Epithelial cell of prostate (primary cell): ENCODE measurements around the gene KCNJ9.
A peak's percentile ranks its signal among the peaks of the same experiment; 100 is the strongest.
"Not testable (repeated sequence)": the region's sequence is repeated elsewhere in the genome, so short reads cannot be mapped to it uniquely, and the experiment has no call there.

Experiments
- DNase-seq: peaks from one replicate; pipeline ENCODE4 v3.0.0-alpha.2; 2011; ENCODE audit warnings: low read depth, low spot score
- H3K27ac ChIP-seq: fragments of 450-650 bp; 2 replicates; pipeline ENCODE4 v1.5.1; 2017; ENCODE audit warnings: mild to moderate bottlenecking

KCNJ9 gene

DNA sequence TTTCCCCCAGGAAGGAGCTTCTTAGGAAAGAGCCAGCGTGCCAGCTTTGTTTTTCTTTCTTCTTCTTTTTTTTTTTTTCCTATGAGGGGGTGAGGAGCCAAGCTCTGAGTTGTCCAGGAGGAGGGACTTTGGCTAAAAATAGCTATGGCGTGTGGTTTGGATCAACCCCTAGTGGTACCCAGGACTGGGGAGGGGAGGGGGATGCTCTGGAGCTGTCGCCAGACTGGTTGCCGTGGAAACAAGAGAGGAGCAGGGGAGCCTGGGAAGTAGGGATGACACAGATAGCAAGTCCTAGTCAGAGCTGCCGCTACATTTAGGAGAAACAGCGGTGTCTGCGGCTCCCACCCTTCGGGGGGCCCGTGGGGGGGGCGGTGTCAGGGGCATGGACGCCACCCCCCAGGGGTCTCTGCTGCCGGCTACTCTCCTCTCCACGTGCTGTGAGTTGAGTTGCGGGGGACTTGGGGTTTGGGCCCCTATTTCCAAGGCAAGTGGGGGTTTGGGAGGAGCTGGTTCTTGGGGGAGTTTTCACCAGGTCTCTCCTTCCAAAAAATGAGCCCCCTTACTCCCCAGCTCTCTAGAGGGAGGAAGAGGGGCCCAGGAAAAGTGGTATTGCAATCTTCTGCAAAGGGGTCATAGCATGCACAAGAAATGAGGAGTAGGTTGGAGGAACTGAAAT, at the start of gene KCNJ9:
TSS of gene KCNJ9 (plus strand) at position 278 of the 676 bp plus-strand sequence. CDS start 2,493 bp downstream, outside the sequence.
- DNase-seq = no peak

GRCh38 chr1:160032165-160032820, 49.0 kb upstream of the KCNJ9 start:
- peak overlapping the region; percentile 45 for H3K27ac ChIP-seq
- DNase-seq = no peak

More for the DNA sequence above, at the start of gene KCNJ9:
- H3K27ac ChIP-seq = no peak within 1 kb of the TSS

DNA sequence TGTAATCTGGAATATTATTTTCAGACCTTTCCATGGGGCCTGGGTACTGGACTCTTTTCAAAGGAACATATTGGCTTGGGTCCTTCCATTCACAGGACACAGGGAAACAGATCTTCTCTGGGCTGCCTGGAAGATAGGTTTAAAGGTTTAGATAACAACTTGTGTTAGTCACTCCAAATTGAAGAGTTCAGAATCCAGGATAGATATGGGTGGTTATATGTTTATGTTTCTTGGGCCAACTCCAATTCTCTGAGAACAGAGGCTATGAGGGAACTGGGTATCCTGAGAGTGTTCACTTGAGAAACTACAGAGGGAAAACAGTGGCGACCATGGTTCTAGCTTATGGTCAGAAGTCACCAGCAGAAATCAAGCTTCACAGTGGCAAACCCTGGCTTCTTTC, 40.9 kb upstream of the KCNJ9 start:
- DNase-seq = no peak
- H3K27ac ChIP-seq = no peak overlapping the region

- H3K27ac ChIP-seq = no peak overlapping the region
- no peak for DNase-seq
Measured at GRCh38 chr1:160043543-160043942, 37.8 kb upstream of the KCNJ9 start.

DNA sequence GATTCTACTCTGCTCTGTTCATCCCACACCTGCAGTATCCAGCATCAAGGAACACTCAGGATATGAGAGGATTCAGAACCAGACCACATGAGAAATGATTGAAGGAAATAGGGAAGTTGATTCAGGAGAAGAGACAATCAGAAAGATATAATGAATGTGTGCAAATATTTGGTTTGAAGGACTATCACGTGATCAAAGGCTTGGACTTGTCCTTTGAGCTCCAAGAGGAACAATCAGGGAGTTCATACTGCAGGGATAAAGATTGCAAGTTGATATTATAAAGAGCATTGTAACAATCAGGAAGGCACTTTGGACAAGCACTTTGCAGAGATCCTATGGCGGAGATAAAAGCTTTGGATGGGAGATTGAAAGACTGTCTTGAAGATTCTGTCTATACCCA, 35.7 kb upstream of the KCNJ9 start:
- H3K27ac ChIP-seq = no peak overlapping the region
- DNase-seq = no peak

DNA sequence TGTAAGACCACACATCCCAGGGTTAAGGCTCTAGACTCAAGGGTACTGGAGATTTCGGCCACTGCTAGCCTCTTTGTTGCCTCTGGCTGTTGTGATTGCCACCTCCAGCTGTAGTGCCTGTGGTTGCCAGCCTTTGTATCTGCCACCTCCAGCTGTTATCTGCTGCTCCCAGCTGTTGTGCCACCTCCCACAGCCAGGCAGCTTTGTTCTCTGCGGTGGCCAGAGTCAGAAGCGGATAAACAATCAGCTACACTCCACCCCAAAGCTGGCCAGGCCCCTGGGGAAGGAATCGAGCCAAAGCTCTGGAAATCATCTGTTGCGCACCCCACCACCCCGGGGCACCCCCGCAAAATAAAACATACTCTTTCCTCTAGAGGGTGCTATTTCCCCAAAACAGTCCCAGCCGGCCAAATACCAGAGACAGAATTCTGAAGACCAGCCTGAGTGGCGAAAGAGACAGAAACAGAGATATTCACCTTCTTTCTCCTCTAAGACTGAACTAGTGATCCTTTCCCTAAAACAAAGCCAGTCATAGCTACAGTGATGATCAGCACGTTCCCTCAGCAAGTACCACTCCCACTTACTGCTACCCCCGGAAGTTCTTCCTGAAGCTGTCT, 34.7 kb upstream of the KCNJ9 start:
- H3K27ac ChIP-seq = no peak overlapping the region
- no peak for DNase-seq

- DNase-seq = no peak
- H3K27ac ChIP-seq = no peak overlapping the region
Measured at GRCh38 chr1:160047111-160047991, 34.0 kb upstream of the KCNJ9 start.

DNA sequence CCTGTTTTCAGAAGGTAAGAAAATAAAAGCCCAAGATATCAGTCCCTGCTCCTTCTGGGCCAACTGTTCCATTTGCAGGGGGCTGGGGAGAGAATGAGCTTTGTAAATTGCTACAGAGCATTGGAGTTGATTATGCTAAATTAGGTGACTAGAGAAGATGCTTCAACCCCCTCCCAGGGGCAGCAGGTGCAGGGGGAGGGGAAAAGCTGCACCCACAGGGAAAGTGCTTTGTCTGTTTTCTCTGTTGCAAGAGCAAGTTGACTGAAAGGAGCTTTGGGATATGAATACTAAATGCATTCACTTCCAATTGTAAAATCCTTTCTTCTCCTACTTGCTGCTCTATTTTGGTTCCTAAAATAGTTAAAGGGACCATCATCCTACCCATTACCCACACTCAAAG, 33.0 kb upstream of the KCNJ9 start:
- no peak for DNase-seq
- H3K27ac ChIP-seq = no peak overlapping the region

GRCh38 chr1:160049101-160049500, 32.2 kb upstream of the KCNJ9 start:
- H3K27ac ChIP-seq = no peak overlapping the region
- no peak for DNase-seq

GRCh38 chr1:160050182-160050581, 31.2 kb upstream of the KCNJ9 start:
- H3K27ac ChIP-seq, DNase-seq: not testable (repeated sequence)

- DNase-seq = no peak
Measured at GRCh38 chr1:160050619-160051018, 30.7 kb upstream of the KCNJ9 start.

GRCh38 chr1:160052936-160053335, 28.4 kb upstream of the KCNJ9 start:
- DNase-seq = no peak
- H3K27ac ChIP-seq = no peak overlapping the region

More at GRCh38 chr1:160050619-160051018, 30.7 kb upstream of the KCNJ9 start:
- no peak overlapping the region for H3K27ac ChIP-seq

DNA sequence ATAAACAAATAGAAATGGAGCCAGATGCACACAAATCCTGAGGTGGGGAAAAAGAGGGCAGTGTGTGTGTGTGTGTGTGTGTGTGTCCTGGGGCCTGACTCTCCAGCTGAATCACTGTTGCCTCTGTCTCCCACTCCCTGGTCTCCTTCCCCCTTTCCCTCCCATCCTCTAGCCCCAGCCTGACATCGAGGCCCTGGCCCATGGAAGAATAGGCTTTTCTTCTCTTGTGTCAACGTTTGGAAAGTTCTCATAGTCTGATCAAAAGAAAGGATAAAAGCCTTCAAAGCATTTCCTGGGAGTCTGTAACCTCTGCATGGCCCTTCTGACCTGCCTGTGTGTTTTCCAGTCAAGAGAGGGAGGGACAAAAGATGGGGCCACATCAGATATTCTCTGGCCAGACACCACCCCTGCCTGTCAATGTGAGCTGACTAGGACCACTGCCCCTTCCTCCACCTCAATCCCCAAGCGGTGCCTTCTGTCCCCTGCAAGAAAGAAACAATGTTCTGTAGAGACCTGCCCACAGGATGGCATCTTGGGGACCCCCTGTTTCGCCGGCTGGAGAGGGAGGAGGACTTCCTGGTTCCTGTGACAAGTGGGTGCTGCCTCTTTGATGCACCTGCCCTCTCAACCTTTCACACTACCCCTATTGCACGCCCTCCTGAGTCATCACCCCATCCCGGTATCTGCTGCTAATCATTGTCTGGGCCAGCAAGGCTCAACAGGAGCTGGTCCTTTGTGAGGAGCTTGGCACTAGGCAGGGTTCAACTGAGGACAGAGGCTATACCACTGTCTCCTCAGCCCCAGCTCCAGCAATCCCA, 27.6 kb upstream of the KCNJ9 start:
- no peak for DNase-seq
- no peak overlapping the region for H3K27ac ChIP-seq

- no peak for DNase-seq
- H3K27ac ChIP-seq = no peak overlapping the region
Measured at GRCh38 chr1:160056648-160057169, 24.6 kb upstream of the KCNJ9 start.

- no peak for DNase-seq
Measured at GRCh38 chr1:160058087-160058486, 23.3 kb upstream of the KCNJ9 start.

GRCh38 chr1:160061369-160062229, 19.7 kb upstream of the KCNJ9 start:
- DNase-seq = no peak

More at GRCh38 chr1:160058087-160058486, 23.3 kb upstream of the KCNJ9 start:
- no peak overlapping the region for H3K27ac ChIP-seq

DNA sequence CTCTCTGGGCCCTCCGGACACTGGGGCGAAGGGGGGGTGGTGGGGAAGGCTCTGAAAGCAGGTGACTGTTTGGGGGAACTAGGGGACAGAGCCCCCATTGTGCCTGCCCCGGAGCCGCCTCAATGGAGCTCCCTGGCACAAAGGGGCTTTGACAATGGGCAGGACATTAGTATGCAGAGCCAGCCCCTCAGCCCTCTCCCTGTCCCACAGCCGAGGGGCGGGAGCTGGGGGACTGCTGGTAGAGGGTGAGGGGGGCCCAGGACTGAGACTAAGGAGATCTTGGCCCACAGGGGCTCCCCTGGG, 19.2 kb upstream of the KCNJ9 start:
- H3K27ac ChIP-seq = no peak overlapping the region
- DNase-seq = no peak

More at GRCh38 chr1:160061369-160062229, 19.7 kb upstream of the KCNJ9 start:
- no peak overlapping the region for H3K27ac ChIP-seq

GRCh38 chr1:160063176-160063575, 18.2 kb upstream of the KCNJ9 start:
- no peak for DNase-seq
- no peak overlapping the region for H3K27ac ChIP-seq

DNA sequence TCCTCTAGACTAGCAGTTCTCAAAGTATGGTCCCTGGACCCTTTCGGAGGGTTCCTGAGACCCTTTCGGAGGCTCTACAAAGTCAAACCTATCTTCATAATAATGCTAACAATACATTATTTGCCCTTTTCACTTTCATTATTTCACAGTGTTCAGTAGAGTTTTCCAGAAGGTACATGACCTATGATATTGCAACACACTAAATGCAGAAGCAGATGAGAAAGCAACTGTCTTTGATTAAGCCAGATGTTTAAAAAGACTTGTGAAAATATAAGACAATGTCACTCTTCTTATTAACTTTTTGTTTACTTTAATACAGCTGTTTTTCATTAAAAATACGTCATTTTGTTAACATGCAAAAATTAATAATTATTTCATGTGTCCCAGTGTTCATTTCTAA, 17.2 kb upstream of the KCNJ9 start:
- no peak for DNase-seq
- H3K27ac ChIP-seq = no peak overlapping the region
